Thyroid gland (tissue), 4 donors: ENCODE data around the gene CCDC80. TPM values are rescaled to one million over a fixed set of nuclear protein-coding genes. Genes with fewer than 3 reads are reported as not detected.
A peak's percentile ranks its signal among the peaks of the same experiment; 100 is the strongest.

Experiments
- DNase-seq, 2 donors: peaks; one replicate each; pipeline ENCODE4 v3.0.0-alpha.2; 2019
- H3K27ac ChIP-seq, 3 donors: fragments of 200-600 bp; sonication (generic); 1 replicate in 2 of 3; 2 replicates in 1 of 3; pipeline ENCODE4 v1.5.1; 2016 to 2019; ENCODE audit warnings: mild to moderate bottlenecking in 1 of 3, moderate library complexity in 1 of 3
- H3K27me3 ChIP-seq: fragments of 200-600 bp; sonication (generic); one replicate; pipeline ENCODE4 v1.5.1; 2019
- H3K36me3 ChIP-seq, 2 donors: fragments of 200-600 bp; sonication (generic); one replicate each; pipeline ENCODE4 v1.5.1; 2016 to 2019
- H3K4me1 ChIP-seq, 2 donors: fragments of 200-600 bp; sonication (generic); one replicate each; pipeline ENCODE4 v1.5.1; 2017 to 2019
- H3K4me3 ChIP-seq, 3 donors: fragments of 200-600 bp; sonication (generic); replicated peaks in 1 of 3; 1 replicate in 2 of 3; 2 replicates in 1 of 3; pipeline ENCODE4 v1.5.1; 2016; ENCODE audit warnings: mild to moderate bottlenecking in 1 of 3
- H3K9me3 ChIP-seq: fragments of 200-600 bp; sonication (generic); one replicate; pipeline ENCODE4 v1.5.1; 2017
- CTCF ChIP-seq, 6 experiments: fragments of 200-600 bp in 3 of 6; fragments of 450-650 bp in 3 of 6; sonication (generic) in 3 of 6; IDR thresholded peaks; one replicate each; pipeline ENCODE4 v1.5.1; 2016 to 2019; ENCODE audit warnings: antibody characterized with exemption in 6 of 6, mild to moderate bottlenecking in 2 of 6, inconsistent platforms in 1 of 6, moderate library complexity in 1 of 6
- POLR2A ChIP-seq, 2 donors: fragments of 450-650 bp; IDR thresholded peaks; one replicate each; pipeline ENCODE4 v1.6.1; 2017; ENCODE audit warnings: antibody characterized with exemption in 2 of 2, mild to moderate bottlenecking in 2 of 2, moderate library complexity in 1 of 2
- WGBS, 2 donors: methylation state at CpG; one replicate each; pipeline ENCODE4 v1.1.5; 2017; 5-methylcytosine and 5-hydroxymethylcytosine counted together
- intact Hi-C: fragments of 100-400 bp; cut with DNase I; formaldehyde crosslinking; loops from one replicate; pipeline ENCODE4 v1.15.1; 2023
- total RNA-seq, 4 donors: library from RNA; depleted of rRNA; stranded (reverse); fragments of >200 nt; gene quantifications; one replicate each; pipeline ENCODE4 v1.2.3, GENCODE V29; 2016

CCDC80 gene
- total RNA-seq, result 100 to 1,000 TPM in 1 of 4 donors, 10 to 100 TPM in 3; 41.5 to 100 (median 63.7) TPM

GRCh38 chr3:112640930-112641801 is at the start of gene CCDC80:
TSS of gene CCDC80 (minus strand) at chr3:112641143. CDS start at chr3:112639905, 1,238 bp downstream.
- no peaks in the 10 kb centered on the region for H3K9me3 ChIP-seq
- TF ChIP-seq POLR2A (IDR thresholded peaks at IDR 0.05), result peak; percentile 38 to 73
- no peak for TF ChIP-seq CTCF (IDR thresholded peaks at IDR 0.05)
- H3K4me3 ChIP-seq, result peak within 1 kb of the TSS; percentile 2 to 23 (median 16)
- DNase-seq, result peak in 1 of 2 donors; percentile 14
- H3K36me3 ChIP-seq, result no peaks in the 10 kb centered on the region
- intact Hi-C loops, result loop anchor here (5.0 kb wide), 3 partner anchors 56 to 176 kb away; no protein-coding TSS in a partner anchor
- peak within 1 kb of the TSS; percentile 66 to 85 (median 73) for H3K27ac ChIP-seq
- no peaks in the 10 kb centered on the region for H3K27me3 ChIP-seq
- H3K4me1 ChIP-seq, result peaks cover 34 to 53% of the 10 kb centered on the region in 2 donors
- 9 to 10% methylated on average over 6 of the region's 6 CpGs for WGBS, 2 donors

GRCh38 chr3:112689989-112690388 is 49.0 kb upstream of the CCDC80 start:
- no peak for DNase-seq
- no peaks in the 10 kb centered on the region for H3K9me3 ChIP-seq
- H3K4me1 ChIP-seq, result peaks cover 0 to 25% of the 10 kb centered on the region in 2 donors
- H3K27me3 ChIP-seq, result no peaks in the 10 kb centered on the region
- 85 to 89% methylated on average over 2 of the region's 2 CpGs for WGBS, 2 donors
- H3K4me3 ChIP-seq, result no peak overlapping the region
- intact Hi-C loops, result no loop called here
- H3K36me3 ChIP-seq, result no peaks in the 10 kb centered on the region
- no peak overlapping the region for H3K27ac ChIP-seq
- TF ChIP-seq POLR2A (IDR thresholded peaks at IDR 0.05), result no peak
- TF ChIP-seq CTCF (IDR thresholded peaks at IDR 0.05), result no peak

DNA sequence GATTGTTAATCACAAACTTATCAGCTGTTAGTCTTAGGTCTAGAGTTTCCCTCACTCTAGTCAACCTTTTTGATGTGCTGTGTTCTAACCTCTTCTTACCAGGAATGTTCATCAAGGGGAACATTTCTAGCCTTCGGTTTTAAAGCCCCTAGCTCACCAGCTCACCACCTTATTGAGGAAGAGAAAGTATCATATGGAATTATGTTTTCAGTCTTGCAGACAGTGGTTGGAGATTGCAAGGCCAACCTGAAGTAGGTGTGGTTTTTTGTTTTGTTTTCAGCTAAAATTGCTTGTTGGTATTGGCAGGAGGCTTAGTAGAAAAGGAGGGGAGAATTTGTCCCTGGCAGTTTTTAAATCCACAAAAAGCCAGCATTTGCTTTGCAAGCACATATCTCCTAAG is 48.4 kb upstream of the CCDC80 start:
- H3K4me1 ChIP-seq, result peaks cover 0 to 24% of the 10 kb centered on the region in 2 donors
- no peaks in the 10 kb centered on the region for H3K9me3 ChIP-seq
- no peak for DNase-seq
- H3K36me3 ChIP-seq, result no peaks in the 10 kb centered on the region
- intact Hi-C loops, result no loop called here
- no peak overlapping the region for H3K4me3 ChIP-seq
- no peaks in the 10 kb centered on the region for H3K27me3 ChIP-seq
- TF ChIP-seq POLR2A (IDR thresholded peaks at IDR 0.05), result no peak
- 80 to 89% methylated on average over 1 of the region's 1 CpG for WGBS, 2 donors
- H3K27ac ChIP-seq, result no peak overlapping the region

DNA sequence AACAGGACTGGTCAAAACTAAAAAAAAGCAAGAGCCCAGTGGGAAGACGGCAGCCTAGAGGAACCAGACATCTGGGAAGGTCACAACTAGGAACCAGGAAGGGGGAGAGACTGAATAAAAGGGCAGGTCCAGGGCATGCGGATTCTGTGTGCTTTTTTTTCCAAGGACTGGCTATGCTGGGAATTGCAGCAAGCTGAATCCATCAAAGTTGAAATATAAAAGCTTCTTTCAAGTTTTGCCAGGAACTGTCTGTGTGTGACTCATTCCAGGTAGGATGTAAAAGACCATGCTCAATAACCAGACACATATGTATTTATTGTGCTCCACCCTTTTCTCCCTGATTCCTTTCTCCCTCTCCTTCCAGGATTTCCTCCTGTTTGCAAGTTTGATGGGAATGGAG is 47.9 kb upstream of the CCDC80 start:
- intact Hi-C loops, result no loop called here
- H3K4me3 ChIP-seq, result no peak overlapping the region
- no peaks in the 10 kb centered on the region for H3K36me3 ChIP-seq
- H3K27me3 ChIP-seq, result no peaks in the 10 kb centered on the region
- no peaks in the 10 kb centered on the region for H3K9me3 ChIP-seq
- DNase-seq, result no peak
- WGBS, 2 donors, result 78 to 90% methylated on average over 2 of the region's 2 CpGs
- TF ChIP-seq CTCF (IDR thresholded peaks at IDR 0.05), result no peak
- TF ChIP-seq POLR2A (IDR thresholded peaks at IDR 0.05), result no peak
- peaks cover 0 to 24% of the 10 kb centered on the region in 2 donors for H3K4me1 ChIP-seq
- peak overlapping the region in 1 of 3 donors; percentile 38 for H3K27ac ChIP-seq

DNA sequence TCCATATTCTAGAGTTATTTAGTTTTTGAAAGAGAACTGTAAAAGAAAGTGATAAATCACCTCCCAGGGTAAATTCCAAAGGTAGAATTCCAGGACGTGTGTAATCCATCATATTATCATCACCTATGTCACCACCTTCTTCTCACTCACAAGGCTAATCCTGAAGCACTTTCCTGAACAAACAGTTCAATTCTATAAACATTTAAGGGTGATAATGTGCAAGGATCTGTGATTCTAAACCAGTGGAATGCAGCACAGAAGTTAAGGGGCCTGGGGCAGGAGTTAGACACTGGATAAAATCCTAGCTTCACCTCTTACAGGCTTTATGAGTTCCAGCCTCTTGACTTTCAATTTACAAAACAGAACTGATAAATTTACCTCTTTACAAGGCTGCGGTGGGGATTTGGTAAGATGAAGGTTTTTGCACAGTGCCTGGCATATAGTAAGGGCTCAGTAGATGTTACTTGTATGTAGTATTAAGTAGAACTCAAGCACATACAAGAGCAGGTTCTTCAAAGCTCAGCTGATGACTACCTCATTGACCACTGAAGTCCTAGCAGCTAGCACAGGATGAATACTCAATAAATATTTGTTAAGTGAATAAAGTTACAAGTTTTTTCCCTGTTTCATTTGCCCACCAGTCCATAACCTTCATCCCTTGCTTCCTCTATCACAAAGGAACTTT is 47.3 kb upstream of the CCDC80 start:
- no peak for DNase-seq
- Histone ChIP-seq H3K4me1 (peaks cover 0 to 24% of the 10 kb centered on the region in 2 donors), H3K27me3 (no peaks in the 10 kb centered on the region), H3K4me3 (no peak overlapping the region), H3K27ac (peak overlapping the region in 1 of 3 donors; percentile 38), H3K9me3 (no peaks in the 10 kb centered on the region), H3K36me3 (no peaks in the 10 kb centered on the region)
- intact Hi-C loops, result no loop called here
- WGBS, 2 donors, result 35 to 55% methylated on average over 2 of the region's 2 CpGs
- no peak for TF ChIP-seq POLR2A (IDR thresholded peaks at IDR 0.05)
- no peak for TF ChIP-seq CTCF (IDR thresholded peaks at IDR 0.05)
